ENCODE results near the gene SIRT6. TPM values are rescaled to one million over a fixed set of nuclear protein-coding genes. Genes with fewer than 3 reads are reported as not detected.

Gene SIRT6
- total RNA-seq, 2 donors from 2014 or later = 83.9 to 120 TPM

DNA sequence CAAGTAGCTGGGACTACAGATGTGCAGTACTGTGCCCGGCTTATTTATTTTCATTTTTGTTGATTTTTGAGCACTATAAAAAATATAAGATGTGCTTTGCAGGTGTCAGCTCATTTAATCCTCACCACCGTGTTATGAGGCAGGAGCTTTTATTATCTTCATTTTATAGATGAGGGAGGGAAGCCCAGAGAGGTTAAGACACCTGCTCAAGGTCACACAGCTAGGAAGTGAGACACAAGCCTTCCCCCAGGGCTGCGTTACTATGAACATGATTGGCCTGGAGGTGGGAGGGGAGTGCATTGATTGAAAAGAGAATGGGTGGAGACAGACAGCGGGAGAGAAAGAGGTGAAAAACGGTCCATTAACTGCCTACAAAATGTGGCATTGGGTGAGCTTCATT, 7.3 kb upstream of the SIRT6 start:
- Histone ChIP-seq H3K9ac (ENCODE audit: low read depth in 2 of 2, low read length in 2 of 2) (no peak overlapping the region), H3K27me3 (no peaks in the 10 kb centered on the region), H3K4me3 (no peak overlapping the region), H3K27ac (no peak overlapping the region), H3K4me1 (no peaks in the 10 kb centered on the region), H3K36me3 (no peaks in the 10 kb centered on the region), H3K9me3 (no peaks in the 10 kb centered on the region)
- TF ChIP-seq, protein P1, sequence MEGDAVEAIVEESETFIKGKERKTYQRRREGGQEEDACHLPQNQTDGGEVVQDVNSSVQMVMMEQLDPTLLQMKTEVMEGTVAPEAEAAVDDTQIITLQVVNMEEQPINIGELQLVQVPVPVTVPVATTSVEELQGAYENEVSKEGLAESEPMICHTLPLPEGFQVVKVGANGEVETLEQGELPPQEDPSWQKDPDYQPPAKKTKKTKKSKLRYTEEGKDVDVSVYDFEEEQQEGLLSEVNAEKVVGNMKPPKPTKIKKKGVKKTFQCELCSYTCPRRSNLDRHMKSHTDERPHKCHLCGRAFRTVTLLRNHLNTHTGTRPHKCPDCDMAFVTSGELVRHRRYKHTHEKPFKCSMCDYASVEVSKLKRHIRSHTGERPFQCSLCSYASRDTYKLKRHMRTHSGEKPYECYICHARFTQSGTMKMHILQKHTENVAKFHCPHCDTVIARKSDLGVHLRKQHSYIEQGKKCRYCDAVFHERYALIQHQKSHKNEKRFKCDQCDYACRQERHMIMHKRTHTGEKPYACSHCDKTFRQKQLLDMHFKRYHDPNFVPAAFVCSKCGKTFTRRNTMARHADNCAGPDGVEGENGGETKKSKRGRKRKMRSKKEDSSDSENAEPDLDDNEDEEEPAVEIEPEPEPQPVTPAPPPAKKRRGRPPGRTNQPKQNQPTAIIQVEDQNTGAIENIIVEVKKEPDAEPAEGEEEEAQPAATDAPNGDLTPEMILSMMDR (IDR thresholded peaks at IDR 0.05) = no peak
- intact Hi-C loops (cut with DNase I) = loop anchor here (5.0 kb wide), 1 partner anchor 47 kb away; no protein-coding TSS in a partner anchor
- no peak for DNase-seq

DNA sequence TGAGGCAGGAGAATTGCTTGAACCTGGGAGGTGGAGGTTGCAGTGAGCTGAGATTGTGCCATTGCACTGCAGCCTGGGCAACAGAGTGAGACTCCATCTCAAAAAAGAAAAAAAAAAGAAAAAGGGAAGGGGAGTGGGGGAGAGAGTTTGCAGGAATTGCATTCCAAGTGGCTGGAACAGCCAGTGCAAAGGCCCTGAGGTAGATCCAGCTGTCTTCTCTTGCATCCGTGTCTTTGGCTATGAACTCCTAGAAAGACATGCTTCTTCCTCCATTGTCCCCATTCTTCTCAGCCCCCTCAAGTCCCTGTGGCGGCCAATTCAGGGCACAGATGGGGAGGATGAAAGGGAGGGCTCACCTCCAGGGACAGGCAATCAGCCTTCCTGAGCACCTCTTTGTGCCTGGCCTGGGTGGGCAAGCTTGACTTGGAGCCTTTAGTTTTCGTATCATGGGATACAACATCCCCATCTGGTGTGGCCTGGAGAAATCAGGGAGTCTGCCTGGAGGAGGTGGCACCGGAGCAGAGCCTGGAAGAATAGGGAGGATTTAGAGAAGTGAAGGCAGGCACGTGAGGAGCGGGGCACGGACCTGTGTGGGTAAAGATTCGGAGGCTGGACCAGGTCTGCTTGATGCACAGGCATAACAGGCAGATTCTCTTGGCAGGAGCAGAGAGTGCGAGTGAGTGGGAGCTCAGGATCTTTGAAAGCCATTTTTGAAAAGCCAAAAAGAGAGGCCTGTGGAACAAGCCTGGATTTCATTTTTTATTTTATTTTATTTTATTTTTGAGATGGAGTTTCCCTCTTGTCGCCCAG, 5.2 kb upstream of the SIRT6 start:
- no peaks in the 10 kb centered on the region for H3K9me3 ChIP-seq
- H3K9ac ChIP-seq (ENCODE audit: low read depth in 2 of 2, low read length in 2 of 2) = no peak overlapping the region
- peaks cover 9% of the 10 kb centered on the region for H3K4me1 ChIP-seq
- H3K27ac ChIP-seq = no peak overlapping the region
- no peaks in the 10 kb centered on the region for H3K27me3 ChIP-seq
- H3K36me3 ChIP-seq = no peaks in the 10 kb centered on the region
- no peak overlapping the region for H3K4me3 ChIP-seq
- TF ChIP-seq, protein P1 (IDR thresholded peaks at IDR 0.05) = no peak
- intact Hi-C loops (cut with DNase I) = loop anchor here (5.0 kb wide), 1 partner anchor 45 kb away; no protein-coding TSS in a partner anchor
- no peak for DNase-seq

DNA sequence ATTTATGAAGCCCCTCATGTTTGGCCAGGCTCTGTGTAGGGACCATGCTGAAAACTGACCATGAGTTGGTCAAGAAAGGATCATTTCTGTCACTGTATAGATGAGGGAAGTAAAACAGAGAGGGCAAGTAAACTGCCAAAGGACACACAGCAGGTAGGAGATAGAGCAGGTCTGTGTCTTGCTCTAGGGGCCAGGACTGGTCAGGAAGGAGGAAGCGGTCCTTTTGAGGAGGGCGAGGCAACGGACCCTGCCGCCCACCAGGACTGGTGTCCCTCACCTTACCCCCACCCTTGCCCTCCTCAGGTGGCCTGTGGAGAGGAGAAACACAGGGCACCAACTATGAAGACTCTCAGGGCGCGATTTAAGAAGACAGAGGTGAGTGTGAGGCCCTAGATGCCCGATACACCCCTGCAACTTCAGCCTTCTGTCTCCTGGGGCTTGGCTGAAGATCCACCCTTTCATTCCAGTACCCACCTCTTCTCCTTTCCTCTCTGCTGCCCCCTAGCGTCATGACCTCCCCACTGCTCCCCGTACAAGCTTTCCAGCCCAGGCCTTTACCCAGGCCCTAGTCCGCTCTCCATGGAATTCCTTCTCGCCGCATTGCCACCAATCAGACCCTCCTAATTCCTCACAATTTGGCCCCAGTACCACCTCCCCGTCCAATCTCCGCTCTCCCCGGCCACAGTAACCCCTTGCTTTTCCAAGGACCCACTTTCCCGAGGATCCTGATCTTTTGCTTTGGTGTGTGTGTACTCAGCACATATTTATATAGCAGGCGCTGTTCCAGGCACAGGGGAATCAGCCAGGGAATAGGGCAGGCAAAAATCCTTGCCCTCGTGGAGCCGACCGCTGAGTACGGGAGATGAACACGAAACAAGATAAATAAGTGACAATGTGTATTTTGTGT, 4.0 kb upstream of the SIRT6 start:
- H3K4me3 ChIP-seq = no peak overlapping the region
- H3K27ac ChIP-seq = no peak overlapping the region
- TF ChIP-seq, protein P1 (IDR thresholded peaks at IDR 0.05) = peak; percentile 71
- H3K9ac ChIP-seq (ENCODE audit: low read depth in 2 of 2, low read length in 2 of 2) = no peak overlapping the region
- H3K9me3 ChIP-seq = no peaks in the 10 kb centered on the region
- peak; percentile 95 for DNase-seq
- peaks cover 14% of the 10 kb centered on the region for H3K4me1 ChIP-seq
- H3K27me3 ChIP-seq = no peaks in the 10 kb centered on the region
- intact Hi-C loops (cut with DNase I) = loop anchor here (5.0 kb wide), 1 partner anchor 44 kb away; no protein-coding TSS in a partner anchor
- no peaks in the 10 kb centered on the region for H3K36me3 ChIP-seq

DNA sequence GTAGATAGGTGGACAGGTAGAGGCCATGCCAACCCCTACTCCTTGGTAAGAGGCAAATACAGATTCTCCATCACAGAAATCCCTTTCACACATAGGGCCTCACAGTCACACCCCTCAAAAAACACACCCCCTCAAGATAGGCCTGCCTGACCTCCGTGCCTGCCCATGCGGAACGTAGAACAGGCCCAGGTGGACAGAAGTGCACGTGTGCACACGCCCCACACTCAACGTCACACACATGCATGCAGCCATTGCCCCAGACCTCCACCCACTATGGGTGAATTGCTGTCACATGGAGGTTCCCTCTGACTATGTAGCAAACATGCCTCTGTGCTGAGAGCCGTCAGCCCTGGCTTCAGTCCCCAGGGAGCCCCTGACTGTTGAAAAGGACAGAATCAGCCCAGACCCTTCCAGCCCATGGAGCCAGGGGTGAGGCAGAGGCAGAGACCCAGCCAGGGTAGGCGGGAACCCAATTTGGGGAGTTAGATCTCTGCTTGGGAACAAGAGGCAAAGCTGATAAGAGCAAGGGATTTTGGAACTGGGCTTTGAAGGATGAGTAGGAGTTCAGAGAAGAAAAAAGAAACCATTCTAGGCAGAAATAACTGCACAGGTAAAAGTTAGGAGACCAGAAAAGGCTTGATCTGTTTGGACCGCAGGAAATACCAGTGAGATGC, 3.2 kb upstream of the SIRT6 start:
- intact Hi-C loops (cut with DNase I) = loop anchor here (5.0 kb wide), 1 partner anchor 43 kb away; no protein-coding TSS in a partner anchor
- DNase-seq = no peak
- H3K27me3 ChIP-seq = no peaks in the 10 kb centered on the region
- no peaks in the 10 kb centered on the region for H3K36me3 ChIP-seq
- H3K9me3 ChIP-seq = no peaks in the 10 kb centered on the region
- H3K4me3 ChIP-seq = no peak overlapping the region
- H3K27ac ChIP-seq = no peak overlapping the region
- H3K9ac ChIP-seq (ENCODE audit: low read depth in 2 of 2, low read length in 2 of 2) = no peak overlapping the region
- TF ChIP-seq, protein P1 (IDR thresholded peaks at IDR 0.05) = no peak
- H3K4me1 ChIP-seq = peaks cover 22% of the 10 kb centered on the region

Data from colonic mucosa (tissue), 4 donors.